GM12878 (cell line): ENCODE measurements around the gene BEST1. TPM values are rescaled to one million over a fixed set of nuclear protein-coding genes. Genes with fewer than 3 reads are reported as not detected.

Experiments
- BHLHE40 ChIP-seq, 2 experiments: fragments of 450-650 bp in 1 of 2; IDR thresholded peaks; 2 replicates each; pipeline ENCODE4 v1.6.1; 2011 to 2017; ENCODE audit warnings: low read depth in 2 of 2, borderline replicate concordance in 1 of 2, improper control_type of control experiment in 1 of 2, low read length in 1 of 2, mild to moderate bottlenecking in 1 of 2
- BRCA1 ChIP-seq: IDR thresholded peaks from 2 replicates; pipeline ENCODE4 v1.6.1; 2011; ENCODE audit warnings: low read depth, low read length, improper control_type of control experiment
- CREB1 ChIP-seq: IDR thresholded peaks from 2 replicates; pipeline ENCODE4 v1.6.1; 2012; ENCODE audit warnings: low read depth, mild to moderate bottlenecking, inconsistent platforms
- CREM ChIP-seq: IDR thresholded peaks from 2 replicates; pipeline ENCODE4 v1.6.1; 2014; ENCODE audit warnings: antibody characterized with exemption, low read depth
- DPF2 ChIP-seq: fragments of 450-650 bp; IDR thresholded peaks from 2 replicates; pipeline ENCODE4 v1.6.1; 2017; ENCODE audit warnings: mild to moderate bottlenecking
- FOXK2 ChIP-seq: fragments of 450-650 bp; IDR thresholded peaks from 2 replicates; pipeline ENCODE4 v1.6.1; 2017; ENCODE audit warnings: mild to moderate bottlenecking, moderate library complexity
- GABPA ChIP-seq: IDR thresholded peaks from 2 replicates; pipeline ENCODE4 v1.6.1; 2014; ENCODE audit warnings: antibody characterized with exemption, low read depth, mild to moderate bottlenecking, inconsistent platforms
- JUNB ChIP-seq: IDR thresholded peaks from 2 replicates; pipeline ENCODE4 v1.6.1; 2016; ENCODE audit warnings: antibody characterized with exemption, mild to moderate bottlenecking
- MYC ChIP-seq: IDR thresholded peaks from 2 replicates; pipeline ENCODE4 v1.6.1; 2011; ENCODE audit warnings: mild to moderate bottlenecking, low read length, moderate library complexity, inconsistent platforms; ENCODE audit not compliant: insufficient read depth, insufficient replicate concordance, insufficient read length, severe bottlenecking
- NFXL1 ChIP-seq: fragments of 450-650 bp; IDR thresholded peaks from 2 replicates; pipeline ENCODE4 v1.6.1; 2017; ENCODE audit warnings: antibody characterized with exemption, mild to moderate bottlenecking, borderline replicate concordance
- NFYA ChIP-seq: IDR thresholded peaks from 2 replicates; pipeline ENCODE4 v1.6.1; 2011; ENCODE audit warnings: low read depth, mild to moderate bottlenecking, low read length, improper control_type of control experiment, borderline replicate concordance
- SMARCA5 ChIP-seq: fragments of 450-650 bp; IDR thresholded peaks from 2 replicates; pipeline ENCODE4 v1.6.1; 2017; ENCODE audit warnings: mild to moderate bottlenecking
- SMC3 ChIP-seq: IDR thresholded peaks from 2 replicates; pipeline ENCODE4 v1.6.1; 2011; ENCODE audit warnings: low read length, improper control_type of control experiment, borderline replicate concordance
- SP1 ChIP-seq: IDR thresholded peaks from one replicate; pipeline ENCODE4 v1.6.1; 2011; ENCODE audit warnings: low read depth, low read length
- TCF7 ChIP-seq: IDR thresholded peaks from 2 replicates; pipeline ENCODE4 v1.6.1; 2014; ENCODE audit warnings: antibody characterized with exemption, borderline replicate concordance
- ZZZ3 ChIP-seq: IDR thresholded peaks from 2 replicates; pipeline ENCODE4 v1.6.1; 2011; ENCODE audit warnings: low read depth; ENCODE audit not compliant: control insufficient read depth, insufficient read length
- polyA plus RNA-seq, 11 experiments: library from polyadenylated mRNA; depleted of rRNA in 4 of 11; unstranded in 6 of 11; stranded (reverse) in 5 of 11; fragments of >200 nt; fragmentation: Nextera tagmentation in 4 of 11; fragmentation: Illumina TruSeq in 1 of 11; extraction: Ambion mirVana in 4 of 11; extraction: Trizol in 1 of 11; gene quantifications; 1 replicate in 1 of 11; 2 replicates in 10 of 11; pipeline versions ENCODE4 v1.2.1 to v1.2.3, GENCODE V29; 2011 to 2016; ENCODE audit warnings: inconsistent platforms in 2 of 11, missing spikeins in 2 of 11, low read depth in 1 of 11
- total RNA-seq, 4 experiments: library from RNA; depleted of rRNA in 3 of 4; stranded (reverse); fragments of >200 nt in 3 of 4; fragmentation: Illumina TruSeq in 1 of 4; extraction: Trizol in 1 of 4; gene quantifications; 2 replicates each; pipeline versions ENCODE4 v1.2.1 to v1.2.3, GENCODE V29; 2013 to 2021
- TF ChIP-seq, protein P1 (sequence below): IDR thresholded peaks from 2 replicates; pipeline ENCODE4 v1.6.1; 2012; ENCODE audit warnings: low read length, inconsistent platforms

The BEST1 gene
- total and polyA plus RNA-seq, 10 of the 15 experiments (the other 5 are each of a cell fraction or from before 2014, with no cell fraction given) = 0.03 to 3.4 (median 0.15) TPM; not detected in 1

DNA sequence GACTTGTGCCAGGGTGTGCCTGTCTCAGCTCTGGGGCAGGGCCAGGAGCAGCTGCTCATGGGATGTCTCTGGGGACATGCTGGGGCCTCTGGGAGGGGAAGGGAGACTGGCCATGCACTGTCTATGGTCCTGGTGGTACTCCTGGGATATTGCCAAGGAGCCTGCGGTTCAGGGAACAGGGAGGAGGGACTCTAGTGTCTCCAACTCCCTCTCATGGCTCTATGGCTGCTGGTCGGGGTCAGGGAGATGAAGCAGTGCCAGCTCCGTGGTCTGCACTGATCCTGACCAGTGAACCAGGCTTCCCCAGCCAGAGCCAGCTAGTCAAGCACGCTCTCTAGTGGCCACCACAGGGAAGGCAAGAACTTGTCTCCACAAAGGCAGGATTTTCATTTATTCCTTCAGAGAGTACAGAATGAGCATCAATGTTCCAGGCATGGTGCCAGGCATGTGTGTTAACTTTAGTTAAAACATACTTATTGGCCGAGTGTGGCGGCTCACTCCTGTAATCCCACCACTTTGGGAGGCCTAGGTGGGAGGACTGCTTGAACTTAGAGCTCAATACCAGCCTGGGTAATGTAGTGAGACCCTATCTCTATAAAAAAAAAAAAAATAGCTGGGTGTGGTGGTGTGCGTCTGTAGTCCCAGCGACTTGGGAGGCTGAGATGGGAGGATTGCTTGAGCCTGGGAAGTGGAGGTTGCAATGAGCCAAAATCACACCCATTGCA lies 2.5 kb upstream of the BEST1 start (continued):
- TF ChIP-seq CREM (no peak), MYC (no peak), BRCA1 (no peak), GABPA (no peak), BHLHE40 (IDR thresholded peaks at IDR 0.05; ENCODE audit: borderline replicate concordance in 1 of 2, low read depth in 2 of 2, low read length in 1 of 2) (0 out of 4 replicates have a peak, but pooled peaks of 1 of the 2 experiments have one; percentile 7), TCF7 (no peak), CREB1 (no peak), ZZZ3 (no peak), SMARCA5 (peak; percentile 71; the same call in 1 of the 2 replicates), NFXL1 (no peak), SMC3 (peak; percentile 94), NFYA (no peak), FOXK2 (no peak), JUNB (no peak), SP1 (no peak), DPF2 (no peak)
- TF ChIP-seq, protein P1, sequence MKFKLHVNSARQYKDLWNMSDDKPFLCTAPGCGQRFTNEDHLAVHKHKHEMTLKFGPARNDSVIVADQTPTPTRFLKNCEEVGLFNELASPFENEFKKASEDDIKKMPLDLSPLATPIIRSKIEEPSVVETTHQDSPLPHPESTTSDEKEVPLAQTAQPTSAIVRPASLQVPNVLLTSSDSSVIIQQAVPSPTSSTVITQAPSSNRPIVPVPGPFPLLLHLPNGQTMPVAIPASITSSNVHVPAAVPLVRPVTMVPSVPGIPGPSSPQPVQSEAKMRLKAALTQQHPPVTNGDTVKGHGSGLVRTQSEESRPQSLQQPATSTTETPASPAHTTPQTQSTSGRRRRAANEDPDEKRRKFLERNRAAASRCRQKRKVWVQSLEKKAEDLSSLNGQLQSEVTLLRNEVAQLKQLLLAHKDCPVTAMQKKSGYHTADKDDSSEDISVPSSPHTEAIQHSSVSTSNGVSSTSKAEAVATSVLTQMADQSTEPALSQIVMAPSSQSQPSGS = no peak
